Panc1 (cell line): ENCODE results near the gene ARMC8.

Experiments used
- CTCF ChIP-seq: fragments of 450-650 bp; IDR thresholded peaks from 2 replicates; pipeline ENCODE4 v1.5.1; 2017; ENCODE audit warnings: mild to moderate bottlenecking
- POLR2AphosphoS5 ChIP-seq: IDR thresholded peaks from 2 replicates; pipeline ENCODE4 v1.6.1; 2012; ENCODE audit warnings: mild to moderate bottlenecking, low read depth, low read length, moderate library complexity
- SIN3A ChIP-seq: IDR thresholded peaks from 2 replicates; pipeline ENCODE4 v1.6.1; 2012; ENCODE audit warnings: low read depth, mild to moderate bottlenecking, low read length, moderate library complexity, borderline replicate concordance; ENCODE audit not compliant: insufficient read depth

- TF ChIP-seq CTCF (no peak), SIN3A (no peak), POLR2AphosphoS5 (no peak)
Observed at GRCh38 chr3:138196023-138196422, 8.9 kb downstream of the ARMC8 start.
